Activated gamma-delta T cell treated with anti-CD3 and anti-CD28 coated beads, Interleukin-2, amount 50 U/mL, for 16 hours (primary cell): ENCODE data around the gene POLN.
A peak's percentile ranks its signal among the peaks of the same experiment; 100 is the strongest.

Source experiments
- DNase-seq: peaks from one replicate; pipeline ENCODE4 v3.0.0-alpha.2; 2020; ENCODE audit warnings: low read depth

The POLN gene

GRCh38 chr4:2263926-2264321 lies 22.0 kb upstream of the POLN start:
- no peak for DNase-seq

DNA sequence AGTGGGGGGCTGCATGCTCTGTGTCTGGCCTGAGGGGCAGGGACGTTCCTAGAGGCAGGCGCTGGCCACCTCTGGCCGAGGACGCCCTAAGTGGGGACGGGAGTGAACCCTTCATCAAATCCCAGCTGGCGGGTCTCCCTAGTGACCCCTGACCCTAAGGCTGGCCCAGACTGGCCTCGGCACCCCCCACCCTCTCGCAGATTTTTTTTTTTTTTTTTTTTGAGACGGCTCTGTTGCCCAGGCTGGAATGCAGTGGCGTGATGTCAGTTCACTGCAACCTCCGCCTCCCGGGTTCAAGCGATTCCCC lies 21.0 kb upstream of the POLN start:
- DNase-seq, result no peak

DNA sequence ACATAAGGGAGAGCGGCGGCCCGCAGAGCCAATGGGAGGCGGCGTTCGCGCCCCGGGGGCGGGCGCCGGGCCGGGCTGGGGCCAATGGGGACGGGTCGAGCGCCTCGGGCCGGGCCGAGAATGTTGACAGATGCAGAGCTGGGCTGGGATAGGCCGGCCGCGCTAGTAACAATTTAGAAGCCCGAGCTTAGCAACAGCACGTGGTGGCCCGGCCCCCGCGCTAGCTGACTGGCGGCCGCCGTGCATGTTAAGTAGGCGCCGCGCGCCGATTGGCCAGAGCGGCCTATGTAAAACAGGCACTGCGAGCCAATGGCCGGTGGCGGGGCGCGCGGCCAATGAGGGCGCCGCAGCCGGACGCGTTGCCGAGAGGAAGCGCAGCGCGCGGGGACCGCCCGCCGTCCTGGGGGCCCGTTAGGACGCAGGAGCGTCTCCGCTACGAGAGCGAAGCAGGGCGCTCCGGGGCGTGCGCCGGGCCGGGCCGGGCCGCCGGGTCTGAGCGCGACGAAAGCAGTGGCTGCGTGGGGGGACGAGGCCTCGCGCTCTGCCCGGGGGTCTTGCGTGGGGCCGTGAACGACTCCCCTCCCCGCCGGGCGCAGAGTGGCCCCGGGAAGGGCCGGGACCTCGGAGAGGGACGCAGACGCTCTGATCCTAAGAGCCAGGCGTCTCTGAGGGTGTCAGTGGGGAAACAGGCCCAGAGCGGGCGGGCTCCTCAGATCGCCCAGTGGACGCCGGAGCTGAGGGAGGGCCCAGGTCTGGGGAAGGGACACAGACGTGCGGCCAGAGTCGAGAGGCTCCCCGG lies 20.4 kb upstream of the POLN start:
- peak; percentile 95 for DNase-seq

DNA sequence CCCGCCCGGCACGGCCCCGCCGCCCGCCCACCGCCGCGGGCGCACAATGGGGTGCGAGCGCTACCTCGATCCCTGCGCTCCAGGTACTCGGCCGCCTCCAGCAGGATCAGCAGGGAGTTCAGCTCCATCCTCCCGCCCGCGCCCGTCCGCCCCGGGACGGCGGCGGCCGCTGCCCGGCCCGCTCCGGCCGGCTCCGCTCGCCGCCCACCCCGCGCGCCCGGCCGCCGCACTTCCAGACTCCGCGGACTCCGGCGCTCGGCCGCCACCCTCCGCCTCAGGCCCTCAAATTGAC lies 19.9 kb upstream of the POLN start, which contains the start of gene MXD4:
Gene MXD4, minus strand, starts transcription at position 257 of the 292 bp plus-strand sequence. Its CDS starts 129 bp downstream, at position 128.
- DNase-seq, result no peak

DNA sequence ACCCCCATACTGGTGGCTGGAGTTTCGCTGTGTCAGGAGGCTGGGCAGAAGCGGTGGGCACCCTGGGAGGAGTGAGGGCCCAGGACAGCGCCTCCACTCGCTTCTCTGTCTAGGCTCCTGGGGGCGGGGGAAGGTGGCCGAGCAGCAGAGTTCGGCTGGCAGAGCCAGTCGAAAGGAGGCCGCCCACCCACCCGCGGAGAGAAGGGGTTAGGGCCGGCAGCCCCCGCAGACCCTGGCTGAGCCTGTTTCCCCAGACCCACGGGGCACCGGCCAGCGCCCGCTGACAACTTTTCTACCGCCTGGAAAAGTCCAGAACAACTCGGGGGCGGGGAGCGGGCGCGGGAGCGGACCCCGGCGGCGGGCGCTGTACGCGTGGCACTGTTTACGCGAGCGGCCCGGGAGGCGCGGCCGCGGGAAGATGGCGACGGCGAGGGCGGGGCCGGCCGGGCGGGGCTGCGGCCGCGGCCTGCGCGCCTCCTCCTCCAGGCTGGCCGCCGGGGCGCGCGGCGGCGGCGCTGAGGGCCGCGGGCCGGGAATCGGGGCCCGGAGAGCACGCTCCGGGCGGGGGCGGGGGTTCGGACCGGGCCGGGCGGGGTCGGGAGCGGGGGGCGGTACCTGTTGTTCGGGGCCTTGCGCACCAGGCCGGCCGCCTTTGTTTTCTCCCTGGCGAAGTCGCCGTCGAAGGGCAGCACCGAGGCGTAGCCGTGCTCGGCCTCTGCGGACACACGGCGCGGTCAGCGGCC lies 19.4 kb upstream of the POLN start:
- peak; percentile 29 for DNase-seq

GRCh38 chr4:2260344-2261109 lies 18.6 kb upstream of the POLN start:
- no peak for DNase-seq

GRCh38 chr4:2259541-2260343 lies 17.8 kb upstream of the POLN start:
- DNase-seq, result no peak

- DNase-seq, result no peak
Observed at GRCh38 chr4:2259036-2259540, 17.2 kb upstream of the POLN start.

DNA sequence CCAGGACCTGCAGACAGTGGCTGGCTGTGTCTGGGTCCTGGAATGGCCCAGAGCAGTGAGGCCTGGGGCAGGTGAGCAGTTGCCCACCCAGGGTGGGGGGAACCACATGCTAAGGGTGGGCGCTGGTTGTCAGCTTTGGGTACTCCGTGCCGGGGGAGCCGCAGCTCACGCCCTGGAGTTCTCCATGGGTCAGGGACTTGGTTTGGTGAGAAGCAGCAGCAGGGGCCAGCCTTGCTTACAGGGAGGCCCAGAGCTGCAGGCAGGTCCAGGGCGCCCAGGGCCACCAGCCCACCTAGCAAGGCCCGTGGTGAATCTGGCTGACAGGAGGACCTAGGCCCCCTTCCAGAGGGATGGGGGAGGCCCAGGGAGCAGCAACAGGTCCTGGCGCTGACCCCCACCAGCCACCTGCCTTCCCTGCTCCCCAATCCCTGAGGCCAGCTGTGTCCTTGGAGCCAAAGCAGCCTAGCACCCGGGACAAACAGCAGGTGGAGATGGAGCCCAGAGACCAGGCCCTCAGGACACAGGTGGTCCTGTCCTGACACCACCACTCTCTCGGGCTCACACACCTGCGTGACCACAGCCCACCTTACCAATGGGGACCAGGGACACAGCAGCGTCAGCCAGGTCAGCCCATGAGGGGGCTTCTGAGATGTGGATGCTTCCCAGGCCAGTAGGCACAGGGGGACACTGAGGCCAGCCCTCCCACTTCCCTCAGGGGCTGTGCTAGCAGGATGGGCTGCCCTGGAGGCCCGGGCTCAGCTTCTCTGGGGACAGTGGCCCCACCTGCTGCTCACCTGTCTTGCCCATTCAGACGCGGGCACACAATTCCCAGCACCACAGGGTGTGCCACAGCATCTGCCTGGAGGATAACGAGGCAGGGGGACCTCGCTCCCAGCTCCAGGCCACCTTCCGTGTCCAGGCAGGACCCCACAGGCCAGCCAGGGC lies 16.4 kb upstream of the POLN start:
- no peak for DNase-seq

- DNase-seq, result no peak
Observed at GRCh38 chr4:2257361-2258081, 15.6 kb upstream of the POLN start.

- DNase-seq, result no peak
Observed at GRCh38 chr4:2256781-2257191, 14.9 kb upstream of the POLN start.

DNA sequence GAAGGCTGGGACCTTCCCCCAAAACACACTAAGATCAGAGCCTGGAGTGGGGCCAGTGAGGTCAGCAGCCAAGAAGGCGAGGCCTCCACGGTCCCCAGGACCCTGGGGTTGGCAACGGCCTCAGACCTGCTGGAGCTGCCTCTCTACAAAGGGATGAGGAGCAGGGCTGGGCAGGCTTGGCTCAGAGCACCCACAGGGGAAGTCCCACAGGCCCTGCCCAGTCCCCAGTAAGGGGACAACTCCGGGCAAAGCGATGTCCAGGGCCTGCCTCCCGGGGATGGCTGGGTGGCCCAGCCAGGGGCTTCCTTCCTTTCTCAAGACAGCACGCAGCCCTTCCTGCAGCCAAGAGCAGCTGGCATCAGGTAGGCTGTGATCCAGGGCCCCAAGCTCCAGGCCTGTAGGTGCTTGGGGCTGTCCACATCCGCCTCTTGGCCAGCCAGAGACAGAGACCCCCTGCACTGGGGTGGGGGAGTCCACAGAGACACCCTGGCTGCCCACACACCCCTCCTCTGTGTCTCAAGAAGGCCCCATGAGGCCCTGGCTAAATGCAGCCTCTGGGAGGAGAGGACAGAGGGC lies 14.3 kb upstream of the POLN start:
- DNase-seq, result no peak

- DNase-seq, result no peak
Observed at GRCh38 chr4:2255501-2256155, 13.7 kb upstream of the POLN start.

DNA sequence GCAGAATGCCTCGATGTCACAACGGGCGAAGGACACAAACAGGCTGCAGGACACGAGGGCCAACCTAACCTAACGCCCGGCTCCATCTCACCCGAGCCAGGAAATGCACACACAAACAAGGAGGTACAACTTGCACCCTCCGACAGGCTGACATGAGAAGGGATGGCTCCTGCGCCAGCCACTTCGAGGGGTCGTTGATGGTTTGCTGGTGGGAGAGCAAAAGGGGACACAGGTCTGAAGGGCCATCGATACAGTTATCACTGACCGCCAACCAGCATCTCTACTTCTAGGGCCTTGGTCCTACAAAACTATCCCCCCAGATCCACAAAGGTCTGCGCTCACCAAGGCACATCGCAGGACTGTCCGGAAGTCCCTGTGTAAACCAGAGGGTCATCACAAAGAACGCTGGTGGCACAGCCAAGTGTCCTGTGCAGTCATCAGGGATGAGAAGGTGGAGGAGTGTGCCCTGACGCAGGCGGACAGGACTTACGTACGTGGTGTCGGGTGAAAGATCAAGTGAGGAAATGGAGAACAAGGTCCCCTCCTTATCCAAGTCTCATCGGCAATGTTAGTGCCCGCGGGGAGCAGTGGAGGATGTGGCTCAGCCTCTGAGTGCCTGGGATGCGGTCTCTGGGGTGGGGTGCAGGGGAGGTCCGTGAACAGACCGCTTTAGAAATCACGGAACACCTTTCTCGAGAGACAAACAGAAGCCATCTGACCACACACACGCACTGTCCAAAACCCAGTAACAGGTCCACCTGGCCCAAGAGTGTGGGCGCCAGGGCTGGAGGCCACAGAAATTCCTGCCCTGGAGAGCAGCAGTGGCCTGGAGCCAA lies 13.0 kb upstream of the POLN start:
- no peak for DNase-seq

- DNase-seq, result no peak
Observed at GRCh38 chr4:2253160-2254084, 11.5 kb upstream of the POLN start.

DNA sequence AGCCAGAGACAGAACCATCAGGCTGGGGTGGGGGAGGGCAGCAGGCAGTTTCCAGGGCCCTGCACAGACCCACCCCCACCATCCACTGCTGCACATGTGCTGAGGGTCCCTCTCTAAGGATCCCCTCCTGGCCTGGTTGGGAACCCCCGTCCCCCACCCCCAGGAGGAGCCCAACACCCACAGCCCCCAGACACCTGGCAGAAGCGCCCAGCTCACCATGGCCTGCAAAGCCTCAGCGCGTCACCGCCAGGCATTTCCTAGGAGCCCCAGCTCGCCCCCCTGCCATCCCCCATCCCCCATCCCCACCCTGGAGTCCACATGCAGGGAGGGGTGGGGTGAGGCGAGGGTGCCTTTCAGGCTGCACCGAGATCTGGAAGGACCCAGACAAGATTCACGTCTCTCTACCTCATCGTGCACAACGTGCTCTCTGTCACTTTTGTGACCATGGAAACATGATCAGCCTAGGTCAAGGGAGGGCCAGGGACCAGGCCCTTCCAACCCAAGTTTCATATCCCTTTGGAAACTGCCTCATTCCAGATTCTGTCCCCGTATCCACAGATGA lies 10.7 kb upstream of the POLN start:
- DNase-seq, result no peak
